ENCODE results near the gene SCUBE1.

The SCUBE1 gene

DNA sequence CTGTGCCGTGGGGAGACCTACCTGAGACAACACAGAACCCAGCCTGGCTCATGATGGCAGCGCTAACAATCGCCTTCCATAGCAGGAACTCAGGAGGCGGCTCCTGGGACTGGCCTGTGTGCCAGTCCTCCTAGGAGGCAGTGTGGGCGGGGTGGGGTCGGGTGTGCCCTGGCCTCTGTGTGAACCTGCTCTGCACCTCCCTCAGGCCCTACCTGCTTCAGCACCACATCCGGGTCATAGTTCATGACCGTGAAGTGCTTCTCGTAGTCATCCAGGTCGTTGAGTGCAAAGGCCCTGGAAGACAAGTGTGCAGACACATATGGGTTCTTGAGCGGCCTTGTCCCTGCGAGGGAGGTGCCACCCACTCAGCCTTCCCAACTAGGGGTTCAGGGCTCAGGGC is 171.6 kb downstream of the SCUBE1 start:
- DNase-seq, result no peak

DNA sequence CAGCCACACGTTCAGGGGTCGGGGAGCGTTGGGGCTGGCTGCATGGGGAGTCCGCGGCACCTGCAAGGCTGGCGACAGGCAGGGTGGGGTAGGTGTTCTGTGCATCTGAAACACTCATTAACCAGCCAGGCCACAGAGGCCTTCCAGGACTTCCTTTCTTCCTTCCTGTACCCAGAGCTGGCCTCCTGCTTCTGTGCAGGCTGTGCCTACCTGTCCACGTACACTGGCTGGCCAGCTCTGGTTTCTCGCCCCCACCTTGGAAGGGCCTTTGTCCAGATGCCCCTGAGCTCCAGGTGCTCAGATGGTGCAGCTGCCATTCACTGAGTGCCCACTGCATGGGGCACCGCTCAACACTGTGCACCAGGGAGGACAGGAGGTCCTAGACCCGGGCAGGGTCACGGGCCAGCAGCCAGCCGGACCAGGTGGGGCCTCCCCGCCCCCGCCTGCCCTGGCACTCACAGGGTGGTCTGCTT is 172.1 kb downstream of the SCUBE1 start:
- no peak for DNase-seq

DNA sequence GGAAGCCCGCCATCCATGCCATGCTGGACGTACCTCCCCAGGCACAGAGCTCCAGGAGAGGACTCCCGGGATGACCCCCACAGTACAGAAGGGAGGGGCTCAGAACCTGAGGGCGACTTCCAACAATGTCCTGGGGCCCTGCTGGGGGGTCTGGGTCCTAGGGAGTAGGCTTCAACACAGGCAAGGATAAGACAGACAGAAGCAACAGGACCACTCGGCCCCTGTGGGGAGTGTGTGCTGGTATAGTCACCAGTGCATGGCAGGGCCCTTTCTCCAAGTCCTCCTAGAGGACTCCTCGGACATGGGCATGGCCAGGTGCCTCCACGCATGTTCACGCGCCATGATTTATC is 173.1 kb downstream of the SCUBE1 start:
- DNase-seq, result no peak

DNA sequence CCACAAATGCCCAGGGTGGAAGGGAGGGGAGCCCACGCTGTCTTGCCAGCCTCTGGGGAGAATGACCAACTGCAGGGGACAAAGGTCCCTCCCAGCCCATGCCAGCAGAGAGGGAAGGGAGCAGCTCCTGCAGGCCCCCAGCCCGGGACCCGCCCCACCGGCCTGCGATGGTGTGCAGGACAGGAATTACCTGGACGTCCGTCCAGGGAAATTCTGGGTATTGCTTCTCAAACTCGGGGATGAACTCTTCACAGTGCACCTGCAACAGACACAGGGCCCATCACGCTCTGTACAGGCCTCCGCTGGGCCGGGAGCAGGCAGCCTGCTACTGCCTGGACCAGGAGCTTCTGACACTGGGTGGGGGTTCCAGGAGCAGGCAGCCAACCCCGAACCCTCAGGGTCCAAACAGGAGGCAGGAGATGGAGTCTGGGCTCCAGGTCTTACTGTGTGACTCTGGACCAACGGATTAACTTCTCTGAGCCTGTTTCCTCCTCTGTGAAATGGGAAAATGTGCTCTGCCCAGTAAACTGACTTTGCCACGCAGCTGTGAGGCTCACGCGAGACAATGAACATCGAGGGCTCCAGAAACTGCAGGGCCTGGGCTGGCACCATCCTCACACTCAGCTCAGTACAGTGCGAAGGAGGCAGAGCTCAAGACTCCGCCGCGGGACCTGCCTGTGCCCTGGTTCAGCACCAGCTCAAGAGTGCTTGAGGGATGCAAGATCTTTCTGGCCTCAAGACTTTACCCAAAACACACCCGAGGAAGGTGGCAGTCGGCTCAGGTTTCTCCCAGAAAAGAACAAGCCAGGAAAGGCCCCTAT is 173.7 kb downstream of the SCUBE1 start:
- DNase-seq, result no peak

DNA sequence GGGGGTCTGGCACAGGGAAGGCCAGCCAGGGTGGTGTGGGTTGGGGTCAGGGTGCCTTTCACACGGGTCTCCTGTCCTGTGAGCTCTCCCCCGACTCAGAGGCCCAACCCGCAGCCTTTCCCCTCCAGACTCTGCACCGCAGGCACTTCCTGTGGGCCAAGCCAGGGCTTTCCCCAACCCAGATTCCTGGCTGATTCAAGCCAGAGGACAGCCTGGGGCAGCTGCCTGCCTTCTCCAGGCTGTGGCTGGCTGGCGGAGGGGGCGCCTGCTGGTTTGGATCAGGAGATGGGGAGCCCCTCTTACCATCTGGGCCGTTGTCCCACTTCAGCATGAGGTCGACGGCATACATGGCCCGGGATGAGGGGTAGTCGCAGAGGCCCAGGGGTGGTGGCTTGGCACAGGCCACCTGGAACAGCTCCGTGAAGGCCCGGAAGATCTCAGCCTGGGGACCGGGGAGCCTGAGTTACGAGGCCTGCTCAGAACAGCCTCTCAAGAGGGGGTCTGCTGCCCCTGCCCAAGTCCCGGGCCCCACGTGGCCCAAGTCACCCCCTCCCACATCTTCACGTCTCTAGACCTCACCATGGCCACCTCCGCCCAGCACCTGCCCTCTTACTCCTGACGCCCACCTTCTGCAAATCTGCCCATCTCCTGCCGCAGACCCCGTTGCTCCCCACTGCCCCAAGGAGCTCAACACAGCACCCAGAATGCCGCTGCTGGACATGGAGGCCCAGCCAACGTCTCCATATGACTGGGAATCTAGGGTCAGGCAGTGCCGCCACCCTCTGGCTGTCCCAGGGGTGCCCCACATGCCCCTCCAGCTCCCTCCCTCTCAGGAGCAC is 174.5 kb downstream of the SCUBE1 start:
- DNase-seq, result peak in 1 of 4 experiments; percentile 3

DNA sequence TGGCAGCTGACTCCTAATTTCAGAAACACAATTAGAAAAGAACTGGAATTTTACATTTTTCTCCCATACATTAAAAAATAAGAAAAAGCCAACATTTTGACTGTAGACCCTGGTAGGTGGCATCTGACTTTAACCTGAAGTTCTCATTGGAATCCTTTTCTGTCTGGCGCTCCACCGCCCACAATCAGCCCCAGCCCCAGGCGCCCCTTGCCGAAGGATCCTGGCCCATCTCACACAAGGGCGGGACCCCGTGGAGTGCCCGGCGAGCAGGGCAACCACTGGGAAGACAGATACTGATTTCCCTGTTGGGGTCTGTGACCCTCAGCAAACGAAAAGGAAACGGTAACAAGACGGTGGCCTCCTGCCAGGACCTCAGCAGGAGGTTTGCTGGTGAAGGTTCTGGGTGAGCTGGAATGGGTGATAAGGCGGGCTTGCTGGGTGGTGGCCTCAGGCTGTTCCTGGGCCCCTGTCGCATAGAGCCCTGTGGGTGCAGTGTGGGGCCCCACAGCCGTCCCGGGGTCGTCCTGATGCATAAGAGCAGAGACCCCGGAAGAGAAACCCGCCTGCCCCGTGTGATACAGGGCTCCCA is 176.1 kb downstream of the SCUBE1 start:
- DNase-seq, result peak in 1 of 4 experiments; percentile 0

DNA sequence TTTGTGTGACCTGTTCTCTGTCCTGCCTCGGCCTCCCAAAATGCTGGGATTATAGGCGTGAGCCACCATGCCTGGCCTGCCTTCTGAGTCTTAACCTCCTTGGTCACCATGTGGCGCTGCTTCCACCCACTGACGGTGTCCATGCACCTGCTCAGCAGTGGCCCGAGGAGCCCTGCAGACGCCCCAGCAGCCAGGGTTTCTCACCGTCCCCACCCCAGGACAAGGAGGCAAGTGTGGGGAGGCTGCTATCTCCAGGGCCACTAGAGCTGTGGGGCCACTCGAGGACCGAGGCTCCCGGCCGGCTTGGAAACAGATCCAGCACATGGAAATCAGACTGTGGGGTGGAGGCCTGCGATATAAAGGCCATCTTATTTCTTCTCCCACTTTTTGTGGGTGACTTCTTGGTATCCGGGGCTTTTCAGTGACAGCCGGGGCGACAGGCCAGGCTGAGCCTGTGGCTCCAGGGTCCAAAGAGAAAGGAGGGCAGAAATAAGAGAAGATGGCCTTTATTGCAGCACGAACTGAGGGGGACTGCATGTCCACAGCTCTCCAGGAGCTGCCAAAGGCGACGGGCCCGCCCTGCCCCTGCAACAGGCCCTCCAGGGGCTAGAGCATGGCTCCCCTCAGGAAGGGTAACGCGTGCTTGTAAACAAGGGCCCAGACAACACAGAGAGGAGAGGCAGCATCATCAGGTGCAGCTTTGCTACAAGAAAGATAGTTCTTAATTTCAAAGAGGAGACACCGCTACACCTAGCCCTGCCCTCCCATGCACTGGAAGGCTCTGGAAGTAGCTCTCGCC is 176.8 kb downstream of the SCUBE1 start:
- DNase-seq, result no peak

DNA sequence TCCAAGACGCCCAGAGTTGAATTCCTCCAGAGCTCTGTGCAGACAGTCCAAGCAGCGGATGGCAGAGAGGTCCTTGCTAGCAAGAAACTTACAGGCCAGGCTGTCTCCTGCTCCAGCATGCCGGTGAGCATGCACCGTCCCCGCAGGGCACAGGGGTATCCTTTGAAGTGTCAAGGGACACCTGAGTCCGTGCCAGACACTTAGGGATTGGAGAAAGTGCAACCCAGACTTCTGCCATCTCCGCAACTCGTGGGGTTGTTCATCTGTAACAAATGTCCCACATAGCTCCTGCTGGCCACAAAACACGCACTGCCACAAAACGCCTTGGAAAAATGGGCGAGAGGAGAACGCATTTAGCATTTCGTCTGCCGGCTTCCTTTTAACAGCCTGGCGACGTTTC is 178.5 kb downstream of the SCUBE1 start:
- DNase-seq, result no peak

DNA sequence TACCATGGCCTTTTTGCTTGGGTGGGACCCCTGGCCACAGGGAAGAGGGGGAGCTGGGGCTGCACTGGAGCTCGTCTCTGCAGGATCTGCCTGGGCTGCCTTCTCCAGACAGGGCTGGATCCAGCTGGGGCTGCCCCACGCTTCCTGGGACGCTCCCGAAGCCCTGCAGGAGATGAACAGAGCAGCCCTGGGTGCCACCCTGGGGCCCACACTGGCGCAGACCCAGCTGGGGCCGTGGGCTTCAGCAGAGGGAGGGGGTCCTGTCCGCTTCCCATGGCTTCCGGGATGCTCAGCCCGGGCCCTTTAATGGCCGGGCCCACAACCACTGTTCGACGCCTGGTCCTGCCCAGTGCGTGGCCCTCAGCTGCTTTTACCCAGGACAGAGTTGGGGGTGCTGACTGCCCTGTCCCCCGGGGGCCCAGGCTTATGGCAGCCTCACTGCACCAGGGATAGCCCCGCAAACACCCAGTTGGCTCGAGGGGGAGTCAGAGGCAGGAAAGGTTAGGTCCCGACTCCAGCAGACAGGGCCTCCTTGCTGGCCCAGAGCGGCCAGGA is 179.9 kb downstream of the SCUBE1 start:
- DNase-seq, result no peak

DNA sequence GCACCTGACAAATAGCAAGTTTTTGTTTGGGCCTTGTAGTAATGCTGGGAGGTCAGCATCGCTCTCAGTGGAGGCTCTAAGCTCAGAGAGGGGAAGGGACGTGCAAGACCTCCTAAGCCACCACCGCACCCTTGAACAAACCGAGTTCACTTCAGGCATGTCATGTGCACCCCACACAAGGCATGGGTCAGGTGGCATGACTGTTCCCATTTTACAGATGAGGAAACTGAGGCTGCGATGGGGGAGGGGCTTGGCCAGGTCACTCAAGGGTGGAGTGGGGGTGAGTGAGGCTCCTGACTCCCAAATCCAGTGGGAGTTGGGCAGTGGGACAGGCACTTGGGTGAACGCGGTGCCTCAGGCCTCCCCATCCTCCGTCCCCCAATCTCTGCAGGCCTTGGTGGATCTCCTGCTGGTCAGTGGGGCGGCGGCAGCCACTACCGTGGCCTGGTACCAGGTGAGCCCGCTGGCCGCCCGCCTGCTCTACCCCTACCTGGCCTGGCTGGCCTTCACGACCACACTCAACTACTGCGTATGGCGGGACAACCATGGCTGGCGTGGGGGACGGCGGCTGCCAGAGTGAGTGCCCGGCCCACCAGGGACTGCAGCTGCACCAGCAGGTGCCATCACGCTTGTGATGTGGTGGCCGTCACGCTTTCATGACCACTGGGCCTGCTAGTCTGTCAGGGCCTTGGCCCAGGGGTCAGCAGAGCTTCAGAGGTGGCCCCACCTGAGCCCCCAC is 180.6 kb downstream of the SCUBE1 start:
- DNase-seq, result no peak

DNA sequence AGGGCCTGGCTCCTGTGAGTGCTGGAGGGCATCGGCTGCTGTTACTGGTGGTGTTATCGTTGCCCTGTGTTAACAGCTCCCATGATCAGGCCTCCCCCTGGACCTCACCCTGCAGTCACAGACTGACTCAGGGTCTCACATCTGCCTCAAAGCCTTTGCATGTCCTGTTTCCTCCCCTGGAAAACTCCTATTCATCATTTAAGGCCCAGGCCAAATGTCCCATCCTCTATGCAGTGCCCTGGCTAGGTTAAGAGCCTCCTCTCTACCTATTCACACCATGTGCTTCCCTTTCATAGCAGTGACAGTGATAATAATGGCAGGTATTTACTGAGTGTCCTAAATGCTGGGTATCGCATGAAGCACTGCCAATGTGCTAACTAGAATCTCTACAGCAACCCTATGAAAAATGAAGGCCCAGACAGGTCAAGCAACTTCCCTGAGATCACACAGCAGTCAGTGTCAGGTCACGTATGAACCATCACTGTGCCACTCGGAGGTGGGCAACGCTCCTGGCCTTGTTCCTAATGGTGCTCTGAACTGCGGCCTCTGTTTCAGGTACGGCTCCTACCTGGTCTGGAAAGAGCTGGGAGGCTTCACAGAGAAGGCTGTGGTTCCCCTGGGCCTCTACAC is 182.6 kb downstream of the SCUBE1 start:
- DNase-seq, result no peak

DNA sequence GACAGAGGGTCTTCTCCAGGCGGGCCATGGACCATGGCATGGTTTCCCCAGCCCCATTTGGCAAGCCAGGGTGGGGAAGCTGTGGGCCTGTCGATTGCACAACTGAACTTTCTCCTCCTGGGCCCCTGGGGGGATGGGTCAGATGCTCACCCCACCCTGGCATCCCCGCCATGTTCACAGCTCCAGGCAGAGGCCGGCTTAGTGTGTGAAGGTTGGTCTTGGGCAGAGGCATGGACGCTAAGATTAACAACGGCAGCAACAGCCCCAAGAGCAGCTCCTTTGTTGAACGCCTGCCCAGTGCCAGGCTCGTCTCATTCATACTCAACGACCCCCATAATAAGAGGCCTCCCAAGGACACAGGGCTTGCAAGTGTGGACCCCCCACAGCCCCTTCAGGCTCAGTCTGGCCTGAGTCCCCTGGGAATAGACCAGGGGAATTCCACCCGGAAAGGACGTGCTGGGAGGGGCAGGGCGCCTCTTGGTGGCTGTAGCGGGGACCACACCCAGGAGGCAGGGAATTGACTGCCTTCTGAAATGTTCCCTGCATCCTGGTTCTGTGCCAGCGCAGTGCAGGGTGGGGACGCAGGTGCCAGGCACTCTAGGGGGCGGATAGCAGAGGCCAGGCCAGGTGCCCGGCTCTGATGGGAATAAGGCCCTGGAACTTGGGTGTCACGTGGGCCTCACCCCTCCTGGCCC is 183.5 kb downstream of the SCUBE1 start:
- DNase-seq, result peak in 1 of 4 experiments; percentile 33

DNA sequence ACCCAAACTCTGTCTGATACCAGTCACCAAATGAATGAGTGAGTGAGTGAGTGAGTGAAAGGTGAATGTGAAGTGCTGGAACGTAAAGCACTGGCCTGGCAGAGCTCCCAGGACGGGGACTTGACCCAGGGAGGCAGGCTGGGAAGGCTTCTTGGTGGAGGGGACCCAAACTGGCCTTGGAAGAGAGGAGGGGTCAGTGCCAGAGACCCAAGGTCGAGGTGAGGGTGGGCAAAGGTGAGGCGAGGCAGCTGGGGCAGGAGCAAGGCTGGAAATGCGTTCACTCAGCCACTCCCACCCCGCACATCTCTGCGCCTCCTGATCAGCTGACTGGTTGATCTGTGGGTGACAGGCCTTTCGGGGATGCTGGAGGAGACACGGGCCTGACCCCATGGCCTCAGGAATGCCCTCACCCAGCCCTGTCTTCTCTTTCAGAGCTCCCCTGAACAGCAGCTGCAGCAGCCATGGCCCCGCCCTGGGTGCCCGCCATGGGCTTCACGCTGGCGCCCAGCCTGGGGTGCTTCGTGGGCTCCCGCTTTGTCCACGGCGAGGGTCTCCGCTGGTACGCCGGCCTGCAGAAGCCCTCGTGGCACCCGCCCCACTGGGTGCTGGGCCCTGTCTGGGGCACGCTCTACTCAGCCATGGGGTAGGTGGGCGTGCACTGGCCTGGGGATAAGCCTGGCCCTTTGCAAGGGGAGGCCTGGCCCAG is 184.2 kb downstream of the SCUBE1 start:
- no peak for DNase-seq

DNA sequence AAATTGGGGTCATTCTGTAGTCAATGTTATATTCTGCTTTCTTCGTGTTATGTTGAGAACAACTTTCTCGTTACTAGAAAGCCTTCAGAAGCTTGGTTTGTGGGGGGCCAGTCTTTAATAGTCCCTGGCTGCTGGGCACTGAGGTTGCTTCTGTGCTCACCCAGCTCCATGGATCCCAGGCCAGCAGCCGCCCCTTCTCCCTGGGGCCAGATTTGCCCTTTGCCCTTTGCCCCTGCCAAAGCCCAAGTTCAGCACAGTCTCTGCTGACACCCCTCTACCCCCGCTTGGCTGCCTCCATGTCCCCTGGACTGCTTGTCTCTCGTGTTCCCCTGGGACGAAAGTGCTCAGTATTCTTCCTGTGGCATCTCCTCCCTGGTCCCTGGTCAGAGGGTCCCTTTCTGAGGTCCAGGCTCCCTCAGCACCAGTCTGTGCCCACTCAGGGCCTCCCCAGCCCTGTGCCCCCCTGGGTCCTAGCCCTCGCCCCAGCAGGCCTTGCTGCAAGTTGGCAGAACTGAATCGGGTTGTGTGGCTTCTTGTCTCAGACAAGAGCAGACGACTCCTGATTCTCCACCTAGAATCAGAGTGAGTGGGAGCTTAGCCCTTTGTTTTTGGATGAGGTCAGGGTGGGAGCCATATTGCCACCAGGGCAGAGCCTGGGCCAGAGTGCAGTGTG is 185.2 kb downstream of the SCUBE1 start:
- no peak for DNase-seq

DNA sequence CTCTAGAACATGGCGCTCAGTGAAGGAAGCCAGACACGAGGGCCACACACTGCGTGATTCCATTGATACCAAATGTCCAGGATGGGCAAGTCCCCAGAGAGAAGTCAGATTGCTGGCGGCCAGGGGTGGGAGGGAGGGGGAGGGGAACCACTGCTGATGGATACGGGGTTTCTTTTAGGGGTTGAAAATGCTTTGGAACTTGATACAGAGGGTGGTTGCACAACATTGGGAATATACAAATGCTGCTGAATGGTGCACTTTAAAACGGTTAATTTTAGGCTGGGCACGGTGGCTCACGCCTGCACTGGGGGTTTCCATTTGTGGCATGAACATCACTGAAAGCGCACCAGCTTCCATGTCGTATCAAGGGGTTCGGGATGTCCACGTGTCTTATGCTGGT is 186.8 kb downstream of the SCUBE1 start:
- no peak for DNase-seq

DNA sequence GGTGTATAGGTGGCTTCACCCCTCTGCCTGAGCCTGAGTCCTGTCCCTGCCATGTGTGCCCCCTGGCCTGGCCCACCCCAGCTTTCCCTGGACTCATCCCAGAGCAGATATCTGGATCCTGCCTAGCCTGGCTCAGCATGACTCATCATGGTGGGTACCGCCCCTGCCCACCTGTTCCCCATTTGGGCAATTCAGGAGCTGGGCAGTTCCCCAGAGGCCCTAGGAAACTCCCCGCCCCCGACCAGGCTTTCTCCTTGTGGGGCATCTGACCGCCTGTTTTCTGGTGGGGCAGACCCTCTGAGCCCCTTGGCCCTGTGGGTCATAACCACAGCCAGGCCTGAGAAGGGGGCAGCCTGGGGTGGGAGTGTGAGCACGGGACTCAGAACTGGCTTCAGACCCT is 187.4 kb downstream of the SCUBE1 start:
- DNase-seq, result peak; percentile 27 to 71 (median 51)

DNA sequence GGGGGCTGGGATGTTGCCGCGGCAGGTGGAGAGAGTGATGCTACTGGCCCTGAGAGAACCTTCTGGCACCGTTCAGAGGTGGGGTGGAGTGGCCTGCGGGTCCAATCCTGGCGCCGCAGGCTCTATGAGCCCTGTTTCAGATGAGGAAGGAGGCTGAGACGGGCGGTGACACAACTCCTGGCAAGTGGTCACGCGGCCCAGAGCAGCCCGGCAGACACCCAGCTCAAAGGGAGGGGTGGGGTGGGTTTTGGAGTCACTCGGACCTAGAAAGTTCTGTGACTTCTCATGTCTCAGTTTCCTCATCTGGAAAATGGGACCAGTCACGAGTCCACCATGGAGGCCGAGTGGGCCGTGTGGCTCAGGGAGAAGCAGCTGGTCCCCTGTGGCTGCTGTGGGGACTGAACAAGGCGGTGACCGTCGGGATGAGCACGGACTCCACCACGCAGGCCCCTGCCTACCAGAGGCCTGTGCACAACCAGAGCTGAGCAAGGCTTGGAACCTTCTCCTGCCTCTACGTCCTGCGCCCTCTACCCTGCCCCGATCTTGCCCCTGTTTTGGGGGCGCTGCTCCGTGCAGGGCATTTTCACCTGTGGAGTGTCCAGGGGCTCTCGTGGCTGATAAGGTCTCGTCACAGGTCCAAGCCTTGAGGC is 188.2 kb downstream of the SCUBE1 start:
- peak; percentile 73 to 91 (median 85) for DNase-seq

DNA sequence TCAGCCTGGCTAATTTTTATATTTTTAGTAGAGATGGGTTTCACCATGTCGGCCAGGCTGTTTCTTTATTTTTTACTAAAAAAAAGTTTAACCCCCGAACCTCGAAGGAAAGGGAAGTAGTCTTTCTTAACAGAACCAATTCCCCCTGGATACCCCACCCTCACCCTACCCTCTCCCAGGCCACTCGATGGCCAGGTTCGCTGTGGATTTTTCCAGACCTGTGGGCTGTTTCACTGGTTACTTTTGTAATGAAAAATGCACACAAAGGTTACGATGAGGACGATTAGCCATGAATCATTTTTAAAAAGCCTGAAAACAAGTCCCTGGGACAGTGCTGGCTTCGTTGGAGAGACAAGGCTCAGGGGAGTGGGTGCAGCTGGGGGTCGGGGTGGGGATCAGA is 189.3 kb downstream of the SCUBE1 start:
- DNase-seq, result peak in 3 of 4 experiments; percentile 32 to 56 (median 42)

Measured in suppressor macrophage (primary cell).